Measurements from ENCODE around the gene COX15. TPM values are rescaled to one million over a fixed set of nuclear protein-coding genes. Genes with fewer than 3 reads are reported as not detected.

The COX15 gene
- total and polyA plus RNA-seq, 2 donors, result 20.4 to 35.9 TPM

Other genes with a start within 250 kb of the COX15 start
- gene NKX2-3, start 199.2 kb downstream of the COX15 start, total RNA-seq, result 0.11 TPM
- not detected for gene NKX2-3, start 199.2 kb downstream of the COX15 start, polyA plus RNA-seq
- 28.5 TPM for gene SLC25A28, start 111.7 kb downstream of the COX15 start, total RNA-seq
- 83.4 TPM for gene SLC25A28, start 111.7 kb downstream of the COX15 start, polyA plus RNA-seq
- 26.2 TPM for gene ENTPD7, start 72.6 kb downstream of the COX15 start, total RNA-seq
- gene ENTPD7, start 72.6 kb downstream of the COX15 start, polyA plus RNA-seq, result 7.4 TPM
- 18.1 TPM for gene CUTC, start 107 bp upstream of the COX15 start, total RNA-seq
- 68.7 TPM for gene CUTC, start 107 bp upstream of the COX15 start, polyA plus RNA-seq
- gene ABCC2, start 50.5 kb upstream of the COX15 start, total RNA-seq, result 2.3 TPM
- gene ABCC2, start 50.5 kb upstream of the COX15 start, polyA plus RNA-seq, result 2.4 TPM